Loucy (cell line): ENCODE measurements around the gene TPCN2.

Experiments used
- H2AFZ ChIP-seq: fragments of 200-600 bp; sonication (generic); 2 replicates; pipeline ENCODE4 v1.6.0; 2016; ENCODE audit warnings: antibody characterized with exemption, mild to moderate bottlenecking, low read length, moderate library complexity
- H3F3A ChIP-seq: fragments of 200-600 bp; 2 replicates; pipeline ENCODE4 v1.6.0; 2016; ENCODE audit warnings: antibody characterized with exemption, low read depth, mild to moderate bottlenecking
- H3K27me3 ChIP-seq: fragments of 200-600 bp; sonication (generic); 2 replicates; pipeline ENCODE4 v1.6.1; 2014; ENCODE audit warnings: low read length, mild to moderate bottlenecking; ENCODE audit not compliant: insufficient read depth, poor library complexity, severe bottlenecking
- H3K36me3 ChIP-seq: fragments of 200-600 bp; sonication (generic); 2 replicates; pipeline ENCODE4 v1.6.1; 2016; ENCODE audit warnings: low read length; ENCODE audit not compliant: insufficient read depth
- H3K4me1 ChIP-seq: fragments of 200-600 bp; sonication (generic); 2 replicates; pipeline ENCODE4 v1.5.1; 2014; ENCODE audit warnings: low read length, mild to moderate bottlenecking; ENCODE audit not compliant: insufficient read depth, poor library complexity, severe bottlenecking
- H3K4me2 ChIP-seq: fragments of 200-600 bp; sonication (generic); 2 replicates; pipeline ENCODE4 v1.6.0; 2014; ENCODE audit warnings: antibody characterized with exemption, low read length, low read depth, mild to moderate bottlenecking; ENCODE audit not compliant: poor library complexity, severe bottlenecking
- H3K4me3 ChIP-seq: fragments of 200-600 bp; sonication (generic); 2 replicates; pipeline ENCODE4 v1.5.1; 2014; ENCODE audit warnings: low read length, mild to moderate bottlenecking, mixed read lengths; ENCODE audit not compliant: poor library complexity, severe bottlenecking
- H3K79me2 ChIP-seq: fragments of 200-600 bp; sonication (generic); 2 replicates; pipeline ENCODE4 v1.6.1; 2014; ENCODE audit warnings: low read length; ENCODE audit not compliant: insufficient read depth
- H3K9ac ChIP-seq: fragments of 200-600 bp; sonication (generic); 2 replicates; pipeline ENCODE4 v1.6.0; 2014; ENCODE audit warnings: mild to moderate bottlenecking, low read depth, low read length, moderate library complexity; ENCODE audit not compliant: poor library complexity, severe bottlenecking
- H3K9me2 ChIP-seq: fragments of 200-600 bp; sonication (generic); replicated peaks from 2 replicates; pipeline ENCODE4 v1.6.1; 2016; ENCODE audit warnings: low read depth, low read length, mixed read lengths
- H3K9me3 ChIP-seq: fragments of 200-600 bp; sonication (generic); 2 replicates; pipeline ENCODE4 v1.6.1; 2014; ENCODE audit warnings: mild to moderate bottlenecking, antibody characterized with exemption, low read length, low read depth; ENCODE audit not compliant: insufficient read depth
- H4K20me1 ChIP-seq: fragments of 200-600 bp; sonication (generic); 2 replicates; pipeline ENCODE4 v1.6.0; 2014; ENCODE audit warnings: antibody characterized with exemption, low read length, mild to moderate bottlenecking; ENCODE audit not compliant: insufficient read depth, poor library complexity, severe bottlenecking
- EZH2phosphoT487 ChIP-seq: fragments of 200-600 bp; IDR thresholded peaks from 2 replicates; pipeline ENCODE4 v1.6.1; 2018; ENCODE audit warnings: antibody characterized with exemption, mild to moderate bottlenecking, moderate library complexity, borderline replicate concordance
- TF ChIP-seq, protein P1 (sequence below): fragments of 200-600 bp; sonication (generic); conservative IDR thresholded peaks from 2 replicates; pipeline ENCODE4 v1.5.1; 2014; ENCODE audit warnings: mild to moderate bottlenecking, antibody characterized with exemption, low read length

The TPCN2 gene

DNA sequence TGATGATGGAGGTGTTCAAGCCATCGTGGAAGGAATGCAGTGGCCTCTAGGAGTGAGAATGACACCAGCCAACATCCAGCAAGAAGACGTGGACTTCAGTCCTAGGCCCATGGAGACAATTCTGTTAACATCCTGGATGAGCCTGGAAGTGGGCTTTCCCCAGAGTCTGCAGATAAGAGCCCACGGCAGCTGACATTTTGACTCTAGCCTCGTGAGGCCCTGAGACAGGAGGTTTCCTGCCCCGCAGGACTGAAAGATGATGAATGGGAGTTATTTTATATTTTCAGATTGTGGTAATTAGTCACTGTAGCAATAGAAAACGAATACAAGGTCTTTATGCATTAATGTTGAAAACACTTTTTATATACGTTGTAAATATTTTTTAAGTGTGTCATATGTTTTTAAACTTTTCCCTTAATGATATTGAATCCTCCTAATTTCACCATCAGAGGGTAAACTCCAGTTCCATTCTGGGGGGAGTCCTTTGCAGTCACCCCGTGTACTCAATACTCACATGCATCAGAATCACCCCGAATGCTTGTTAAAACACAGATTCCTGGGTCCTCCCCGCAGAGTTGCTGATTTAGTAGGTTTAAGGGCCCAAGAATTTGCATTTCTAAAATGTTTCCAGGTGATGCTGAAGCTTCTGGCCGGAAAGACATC is 570 bp upstream of the TPCN2 start:
- Histone ChIP-seq H3K9me2 (no peaks in the 10 kb centered on the region), H3F3A (no peaks in the 10 kb centered on the region), H3K9ac (no peak overlapping the region), H3K79me2 (peaks cover 44% of the 10 kb centered on the region), H3K4me3 (peak overlapping the region; percentile 86), H3K4me1 (peaks cover 42% of the 10 kb centered on the region), H3K4me2 (peak overlapping the region; percentile 45), H3K36me3 (no peaks in the 10 kb centered on the region), H3K27me3 (no peaks in the 10 kb centered on the region), H4K20me1 (peaks cover 31% of the 10 kb centered on the region), H2AFZ (peak overlapping the region; percentile 88), H3K9me3 (no peaks in the 10 kb centered on the region)
- TF ChIP-seq, protein P1, sequence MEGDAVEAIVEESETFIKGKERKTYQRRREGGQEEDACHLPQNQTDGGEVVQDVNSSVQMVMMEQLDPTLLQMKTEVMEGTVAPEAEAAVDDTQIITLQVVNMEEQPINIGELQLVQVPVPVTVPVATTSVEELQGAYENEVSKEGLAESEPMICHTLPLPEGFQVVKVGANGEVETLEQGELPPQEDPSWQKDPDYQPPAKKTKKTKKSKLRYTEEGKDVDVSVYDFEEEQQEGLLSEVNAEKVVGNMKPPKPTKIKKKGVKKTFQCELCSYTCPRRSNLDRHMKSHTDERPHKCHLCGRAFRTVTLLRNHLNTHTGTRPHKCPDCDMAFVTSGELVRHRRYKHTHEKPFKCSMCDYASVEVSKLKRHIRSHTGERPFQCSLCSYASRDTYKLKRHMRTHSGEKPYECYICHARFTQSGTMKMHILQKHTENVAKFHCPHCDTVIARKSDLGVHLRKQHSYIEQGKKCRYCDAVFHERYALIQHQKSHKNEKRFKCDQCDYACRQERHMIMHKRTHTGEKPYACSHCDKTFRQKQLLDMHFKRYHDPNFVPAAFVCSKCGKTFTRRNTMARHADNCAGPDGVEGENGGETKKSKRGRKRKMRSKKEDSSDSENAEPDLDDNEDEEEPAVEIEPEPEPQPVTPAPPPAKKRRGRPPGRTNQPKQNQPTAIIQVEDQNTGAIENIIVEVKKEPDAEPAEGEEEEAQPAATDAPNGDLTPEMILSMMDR: no peak
- TF ChIP-seq EZH2phosphoT487: no peak

DNA sequence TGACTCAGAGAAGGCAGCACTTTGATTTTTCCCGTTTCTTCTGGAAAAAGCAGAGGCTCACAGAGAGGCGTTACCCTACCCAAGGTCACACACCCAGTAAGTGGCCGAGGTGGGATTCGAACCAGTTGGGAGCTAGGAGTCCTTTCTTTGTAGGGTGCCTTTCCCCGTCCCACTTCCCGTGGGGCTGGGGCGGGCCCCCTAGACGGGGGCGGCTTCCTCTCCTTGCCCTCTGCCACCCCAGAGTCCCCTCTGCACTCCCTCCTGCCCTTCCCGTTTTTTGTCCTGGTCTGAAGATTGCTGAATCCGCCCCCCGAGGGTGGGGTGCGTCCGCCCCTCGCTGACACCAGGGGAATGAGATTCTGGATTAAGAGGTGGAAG is 747 bp downstream of the TPCN2 start:
- Histone ChIP-seq H3K4me1 (peaks cover 44% of the 10 kb centered on the region), H3K79me2 (peaks cover 56% of the 10 kb centered on the region), H3K9me2 (no peaks in the 10 kb centered on the region), H4K20me1 (peaks cover 35% of the 10 kb centered on the region), H3K27me3 (no peaks in the 10 kb centered on the region), H3K9ac (peak overlapping the region; percentile 92), H3F3A (no peaks in the 10 kb centered on the region), H3K36me3 (no peaks in the 10 kb centered on the region), H3K9me3 (no peaks in the 10 kb centered on the region), H3K4me3 (peak overlapping the region; percentile 86), H3K4me2 (peak overlapping the region; percentile 87), H2AFZ (0 out of 2 replicates have a peak overlapping the region, but pooled peaks have one; percentile 61)
- TF ChIP-seq, protein P1: no peak
- no peak for TF ChIP-seq EZH2phosphoT487

DNA sequence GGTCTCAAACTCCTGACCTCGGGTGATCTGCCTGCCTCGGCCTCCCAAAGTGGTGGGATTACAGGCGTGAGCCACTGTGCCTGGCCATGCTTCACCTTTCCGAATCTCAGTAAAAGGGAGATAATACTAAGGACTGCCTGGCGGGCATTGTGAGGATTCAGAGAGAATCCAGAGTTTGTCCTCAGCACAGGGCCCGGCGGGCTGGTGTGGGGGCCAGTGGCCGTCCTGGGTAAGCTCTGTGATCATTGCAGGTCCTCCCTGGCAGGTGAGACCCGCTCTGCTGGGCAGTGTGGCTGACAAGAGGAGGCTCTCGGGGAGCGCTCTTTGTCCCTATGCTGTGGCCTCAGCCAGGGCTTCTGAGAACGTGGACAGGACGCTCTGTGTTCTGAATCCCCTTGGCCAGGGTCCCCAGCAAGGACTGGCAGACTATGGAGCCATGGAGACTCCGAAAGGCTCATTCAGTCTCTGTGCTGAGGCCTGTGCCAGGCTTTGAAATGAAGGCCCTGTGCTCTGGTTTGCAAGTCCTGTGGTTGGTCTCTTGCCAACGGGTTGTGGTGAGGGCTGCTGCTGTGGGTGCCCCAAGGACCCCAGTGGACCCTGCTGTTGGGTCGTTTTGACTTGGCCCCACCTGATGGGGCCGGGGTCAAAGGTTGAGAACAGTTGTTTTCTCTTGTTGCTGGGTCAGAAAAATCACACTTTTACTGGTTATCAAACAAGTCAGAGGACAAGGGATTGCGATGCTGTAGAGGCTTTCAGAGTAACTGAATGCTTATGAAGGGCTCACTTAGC is 2.1 kb downstream of the TPCN2 start:
- H3K36me3 ChIP-seq: peaks cover 3% of the 10 kb centered on the region; the same call in 1 of the 2 replicates
- peaks cover 35% of the 10 kb centered on the region for H4K20me1 ChIP-seq
- peak overlapping the region; percentile 87 for H3K4me2 ChIP-seq
- H3K9me3 ChIP-seq: no peaks in the 10 kb centered on the region
- no peaks in the 10 kb centered on the region for H3F3A ChIP-seq
- H3K4me3 ChIP-seq: peak overlapping the region; percentile 86
- H3K9ac ChIP-seq: peak overlapping the region; percentile 66
- peaks cover 64% of the 10 kb centered on the region for H3K79me2 ChIP-seq
- H3K27me3 ChIP-seq: no peaks in the 10 kb centered on the region
- no peak overlapping the region for H2AFZ ChIP-seq
- TF ChIP-seq EZH2phosphoT487: no peak
- TF ChIP-seq, protein P1: no peak
- no peaks in the 10 kb centered on the region for H3K9me2 ChIP-seq
- H3K4me1 ChIP-seq: peaks cover 51% of the 10 kb centered on the region
